Vagina (tissue), 2 donors: Measurements from ENCODE around the gene ROPN1B. TPM values are rescaled to one million over a fixed set of nuclear protein-coding genes. Genes with fewer than 3 reads are reported as not detected.

ENCODE experiments used
- DNase-seq, 2 donors: peaks; one replicate each; pipeline ENCODE4 v3.0.0-alpha.2; 2017; ENCODE audit errors: extremely low spot score in 2 of 2
- H3K27ac ChIP-seq: fragments of 200-600 bp; sonication (generic); one replicate; pipeline ENCODE4 v1.5.1; 2019
- H3K27me3 ChIP-seq: fragments of 200-600 bp; sonication (generic); one replicate; pipeline ENCODE4 v1.5.1; 2019
- H3K36me3 ChIP-seq, 2 donors: fragments of 200-600 bp; sonication (generic); one replicate each; pipeline ENCODE4 v1.5.1; 2017 to 2019
- H3K4me1 ChIP-seq: fragments of 200-600 bp; sonication (generic); one replicate; pipeline ENCODE4 v1.5.1; 2019
- H3K4me3 ChIP-seq, 2 donors: fragments of 200-600 bp; sonication (generic); 1 replicate in 1 of 2; 2 replicates in 1 of 2; pipeline ENCODE4 v1.5.1; 2016 to 2019
- H3K9me3 ChIP-seq: fragments of 200-600 bp; sonication (generic); one replicate; pipeline ENCODE4 v1.5.1; 2019
- POLR2A ChIP-seq, 2 donors: fragments of 450-650 bp; IDR thresholded peaks; one replicate each; pipeline ENCODE4 v1.6.1; 2017; ENCODE audit warnings: antibody characterized with exemption in 2 of 2, mild to moderate bottlenecking in 2 of 2, moderate library complexity in 2 of 2
- POLR2AphosphoS5 ChIP-seq, 2 donors: sonication (generic); formaldehyde crosslinking; IDR thresholded peaks; one replicate each; pipeline ENCODE4 v1.9.0; 2017; ENCODE audit warnings: antibody characterized with exemption in 2 of 2, mild to moderate bottlenecking in 2 of 2, low read depth in 1 of 2; ENCODE audit not compliant: insufficient read depth in 1 of 2
- intact Hi-C: fragments of 100-400 bp; cut with DNase I; formaldehyde crosslinking; loops from one replicate; pipeline ENCODE4 v1.15.1; 2023
- total RNA-seq: library from RNA; depleted of rRNA; stranded (reverse); fragments of >200 nt; gene quantifications from one replicate; pipeline ENCODE4 v1.2.3, GENCODE V29; 2016
- TF ChIP-seq, protein P1 (sequence below), 3 experiments: fragments of 450-650 bp in 2 of 3; fragments of 200-600 bp in 1 of 3; sonication (generic) in 1 of 3; IDR thresholded peaks; one replicate each; pipeline ENCODE4 v1.5.1; 2017 to 2019; ENCODE audit warnings: antibody characterized with exemption in 3 of 3, mild to moderate bottlenecking in 2 of 3, moderate library complexity in 2 of 3

The ROPN1B gene
- total RNA-seq, 1 donor from 2014 or later: not detected

GRCh38 chr3:126018995-126019394 lies 50.0 kb downstream of the ROPN1B start:
- no peak for DNase-seq
- no peaks in the 10 kb centered on the region for H3K27me3 ChIP-seq
- H3K4me3 ChIP-seq: no peak overlapping the region
- no peaks in the 10 kb centered on the region for H3K9me3 ChIP-seq
- H3K27ac ChIP-seq: no peak overlapping the region
- no peak for TF ChIP-seq POLR2A (IDR thresholded peaks at IDR 0.05)
- no peak for TF ChIP-seq POLR2AphosphoS5 (IDR thresholded peaks at IDR 0.05; ENCODE audit: insufficient read depth in 1 of 2, low read depth in 1 of 2)
- TF ChIP-seq, protein P1, sequence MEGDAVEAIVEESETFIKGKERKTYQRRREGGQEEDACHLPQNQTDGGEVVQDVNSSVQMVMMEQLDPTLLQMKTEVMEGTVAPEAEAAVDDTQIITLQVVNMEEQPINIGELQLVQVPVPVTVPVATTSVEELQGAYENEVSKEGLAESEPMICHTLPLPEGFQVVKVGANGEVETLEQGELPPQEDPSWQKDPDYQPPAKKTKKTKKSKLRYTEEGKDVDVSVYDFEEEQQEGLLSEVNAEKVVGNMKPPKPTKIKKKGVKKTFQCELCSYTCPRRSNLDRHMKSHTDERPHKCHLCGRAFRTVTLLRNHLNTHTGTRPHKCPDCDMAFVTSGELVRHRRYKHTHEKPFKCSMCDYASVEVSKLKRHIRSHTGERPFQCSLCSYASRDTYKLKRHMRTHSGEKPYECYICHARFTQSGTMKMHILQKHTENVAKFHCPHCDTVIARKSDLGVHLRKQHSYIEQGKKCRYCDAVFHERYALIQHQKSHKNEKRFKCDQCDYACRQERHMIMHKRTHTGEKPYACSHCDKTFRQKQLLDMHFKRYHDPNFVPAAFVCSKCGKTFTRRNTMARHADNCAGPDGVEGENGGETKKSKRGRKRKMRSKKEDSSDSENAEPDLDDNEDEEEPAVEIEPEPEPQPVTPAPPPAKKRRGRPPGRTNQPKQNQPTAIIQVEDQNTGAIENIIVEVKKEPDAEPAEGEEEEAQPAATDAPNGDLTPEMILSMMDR (IDR thresholded peaks at IDR 0.05): no peak
- intact Hi-C loops: no loop called here
- peaks cover 0 to 24% of the 10 kb centered on the region in 2 donors for H3K36me3 ChIP-seq
- no peaks in the 10 kb centered on the region for H3K4me1 ChIP-seq

GRCh38 chr3:126019683-126020082 lies 50.7 kb downstream of the ROPN1B start:
- no peaks in the 10 kb centered on the region for H3K4me1 ChIP-seq
- TF ChIP-seq, protein P1 (IDR thresholded peaks at IDR 0.05): no peak
- TF ChIP-seq POLR2AphosphoS5 (IDR thresholded peaks at IDR 0.05; ENCODE audit: insufficient read depth in 1 of 2, low read depth in 1 of 2) (no peak), POLR2A (IDR thresholded peaks at IDR 0.05) (no peak)
- no peaks in the 10 kb centered on the region for H3K9me3 ChIP-seq
- H3K27ac ChIP-seq: no peak overlapping the region
- intact Hi-C loops: no loop called here
- H3K27me3 ChIP-seq: no peaks in the 10 kb centered on the region
- peaks cover 0 to 19% of the 10 kb centered on the region in 2 donors for H3K36me3 ChIP-seq
- H3K4me3 ChIP-seq: no peak overlapping the region
- peak; percentile 42 to 82 for DNase-seq

- no peak overlapping the region for H3K4me3 ChIP-seq
- H3K27me3 ChIP-seq: no peaks in the 10 kb centered on the region
- intact Hi-C loops: no loop called here
- no peaks in the 10 kb centered on the region for H3K9me3 ChIP-seq
- no peaks in the 10 kb centered on the region for H3K4me1 ChIP-seq
- H3K36me3 ChIP-seq: peaks cover 0 to 13% of the 10 kb centered on the region in 2 donors
- peak in 1 of 2 donors; percentile 56 for DNase-seq
- H3K27ac ChIP-seq: no peak overlapping the region
- TF ChIP-seq POLR2AphosphoS5 (IDR thresholded peaks at IDR 0.05; ENCODE audit: insufficient read depth in 1 of 2, low read depth in 1 of 2): no peak
- TF ChIP-seq, protein P1 (IDR thresholded peaks at IDR 0.05): no peak
- no peak for TF ChIP-seq POLR2A (IDR thresholded peaks at IDR 0.05)
Measured at GRCh38 chr3:126021224-126021623, 52.2 kb downstream of the ROPN1B start.

GRCh38 chr3:126021702-126022101 lies 52.7 kb downstream of the ROPN1B start:
- Histone ChIP-seq H3K4me1 (no peaks in the 10 kb centered on the region), H3K4me3 (no peak overlapping the region), H3K36me3 (peaks cover 0 to 11% of the 10 kb centered on the region in 2 donors), H3K27ac (no peak overlapping the region), H3K27me3 (no peaks in the 10 kb centered on the region), H3K9me3 (no peaks in the 10 kb centered on the region)
- TF ChIP-seq, protein P1 (IDR thresholded peaks at IDR 0.05): no peak
- TF ChIP-seq POLR2AphosphoS5 (IDR thresholded peaks at IDR 0.05; ENCODE audit: insufficient read depth in 1 of 2, low read depth in 1 of 2) (no peak), POLR2A (IDR thresholded peaks at IDR 0.05) (no peak)
- no peak for DNase-seq
- intact Hi-C loops: no loop called here

DNA sequence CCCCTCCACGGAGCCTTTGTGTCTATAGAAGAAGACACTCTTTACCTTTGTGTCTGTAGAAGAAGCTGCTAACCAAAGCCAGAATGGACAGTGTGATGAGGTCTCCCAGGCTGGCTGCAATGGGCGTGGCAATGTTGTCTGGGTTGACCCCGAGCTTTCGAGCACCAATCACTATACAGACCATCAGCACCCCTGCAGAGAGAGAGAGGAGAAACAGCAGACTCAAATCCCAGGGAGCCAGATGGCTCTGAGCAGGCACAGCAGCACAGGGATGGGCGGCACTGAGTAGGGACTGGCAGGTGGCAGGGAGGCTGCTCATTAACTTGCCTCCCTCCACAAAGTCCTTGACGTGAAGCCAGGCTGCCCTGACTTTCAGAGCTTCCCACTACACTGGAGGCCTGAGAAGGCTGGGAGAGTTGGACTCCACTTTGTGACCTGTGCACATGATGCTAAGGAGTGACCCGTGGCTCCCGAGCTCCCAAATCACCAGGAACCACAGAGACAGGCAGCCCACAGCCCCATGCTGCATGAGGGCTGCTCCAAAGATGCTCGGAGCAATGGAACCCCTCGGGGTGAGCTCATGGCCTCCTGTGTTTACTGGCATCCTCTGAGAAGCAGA lies 53.9 kb downstream of the ROPN1B start:
- intact Hi-C loops: no loop called here
- H3K4me1 ChIP-seq: no peaks in the 10 kb centered on the region
- peaks cover 0 to 14% of the 10 kb centered on the region in 2 donors for H3K36me3 ChIP-seq
- H3K27ac ChIP-seq: no peak overlapping the region
- peak; percentile 65 to 70 for DNase-seq
- H3K27me3 ChIP-seq: no peaks in the 10 kb centered on the region
- H3K4me3 ChIP-seq: no peak overlapping the region
- TF ChIP-seq, protein P1 (IDR thresholded peaks at IDR 0.05): no peak
- TF ChIP-seq POLR2AphosphoS5 (IDR thresholded peaks at IDR 0.05; ENCODE audit: insufficient read depth in 1 of 2, low read depth in 1 of 2): no peak
- no peak for TF ChIP-seq POLR2A (IDR thresholded peaks at IDR 0.05)
- H3K9me3 ChIP-seq: no peaks in the 10 kb centered on the region
